ENCODE results near the gene ETHE1. TPM values are rescaled to one million over a fixed set of nuclear protein-coding genes. Genes with fewer than 3 reads are reported as not detected.
"Not testable (repeated sequence)": the region's sequence is repeated elsewhere in the genome, so short reads cannot be mapped to it uniquely, and the experiment has no call there.

Gene ETHE1
- total RNA-seq, 1 experiment from 2014 or later: 30.5 TPM

GRCh38 chr19:43552198-43552450 lies 25.1 kb upstream of the ETHE1 start:
- no peak for DNase-seq (ENCODE audit: low read depth)

- no peak for DNase-seq (ENCODE audit: low read depth)
Measured at GRCh38 chr19:43551399-43552197, 24.6 kb upstream of the ETHE1 start.

GRCh38 chr19:43548706-43549105 lies 21.7 kb upstream of the ETHE1 start:
- DNase-seq (ENCODE audit: low read depth): no peak

GRCh38 chr19:43547926-43548325 lies 20.9 kb upstream of the ETHE1 start:
- DNase-seq (ENCODE audit: low read depth): not testable (repeated sequence)

- no peak for DNase-seq (ENCODE audit: low read depth)
Measured at GRCh38 chr19:43546581-43546980, 19.6 kb upstream of the ETHE1 start.

- no peak for DNase-seq (ENCODE audit: low read depth)
Measured at GRCh38 chr19:43545981-43546380, 19.0 kb upstream of the ETHE1 start.

GRCh38 chr19:43545276-43545675 lies 18.3 kb upstream of the ETHE1 start:
- DNase-seq (ENCODE audit: low read depth): no peak

- DNase-seq (ENCODE audit: low read depth): no peak
Measured at GRCh38 chr19:43544077-43544476, 17.1 kb upstream of the ETHE1 start.

- DNase-seq (ENCODE audit: low read depth): no peak
Measured at GRCh38 chr19:43541920-43542650, 15.1 kb upstream of the ETHE1 start.

GRCh38 chr19:43540381-43540780 lies 13.4 kb upstream of the ETHE1 start:
- no peak for DNase-seq (ENCODE audit: low read depth)

- no peak for DNase-seq (ENCODE audit: low read depth)
Measured at GRCh38 chr19:43538922-43539321, 11.9 kb upstream of the ETHE1 start.

- DNase-seq (ENCODE audit: low read depth): no peak
Measured at GRCh38 chr19:43534816-43535761, 8.1 kb upstream of the ETHE1 start.

- DNase-seq (ENCODE audit: low read depth): no peak
Measured at GRCh38 chr19:43534305-43534815, 7.4 kb upstream of the ETHE1 start.

- peak; percentile 36 for DNase-seq (ENCODE audit: low read depth)
Measured at GRCh38 chr19:43533546-43534304, 6.7 kb upstream of the ETHE1 start.

GRCh38 chr19:43532962-43533545 lies 6.1 kb upstream of the ETHE1 start, which contains the start of gene ZNF575:
TSS of gene ZNF575 (plus strand) at chr19:43533188. CDS start at chr19:43534423, 1,235 bp downstream.
- peak; percentile 82 for DNase-seq (ENCODE audit: low read depth)

- DNase-seq (ENCODE audit: low read depth): peak; percentile 39
Measured at GRCh38 chr19:43532571-43532961, 5.6 kb upstream of the ETHE1 start.

- DNase-seq (ENCODE audit: low read depth): no peak
Measured at GRCh38 chr19:43527860-43528622, 1.0 kb upstream of the ETHE1 start.

GRCh38 chr19:43525836-43526771 lies 897 bp downstream of the ETHE1 start:
- DNase-seq (ENCODE audit: low read depth): no peak
